ENCODE measurements around the gene PTCHD1.

PTCHD1 gene

GRCh38 chrX:23334848-23335599 is at the start of gene PTCHD1:
Gene PTCHD1, plus strand, starts transcription at chrX:23334849. Its CDS starts 27 bp downstream, at chrX:23334876.
- DNase-seq (ENCODE audit: low read depth) = no peak

- DNase-seq (ENCODE audit: low read depth) = no peak
Observed at GRCh38 chrX:23286731-23287130, 47.9 kb upstream of the PTCHD1 start.

GRCh38 chrX:23287191-23287725 is 47.4 kb upstream of the PTCHD1 start:
- no peak for DNase-seq (ENCODE audit: low read depth)

DNA sequence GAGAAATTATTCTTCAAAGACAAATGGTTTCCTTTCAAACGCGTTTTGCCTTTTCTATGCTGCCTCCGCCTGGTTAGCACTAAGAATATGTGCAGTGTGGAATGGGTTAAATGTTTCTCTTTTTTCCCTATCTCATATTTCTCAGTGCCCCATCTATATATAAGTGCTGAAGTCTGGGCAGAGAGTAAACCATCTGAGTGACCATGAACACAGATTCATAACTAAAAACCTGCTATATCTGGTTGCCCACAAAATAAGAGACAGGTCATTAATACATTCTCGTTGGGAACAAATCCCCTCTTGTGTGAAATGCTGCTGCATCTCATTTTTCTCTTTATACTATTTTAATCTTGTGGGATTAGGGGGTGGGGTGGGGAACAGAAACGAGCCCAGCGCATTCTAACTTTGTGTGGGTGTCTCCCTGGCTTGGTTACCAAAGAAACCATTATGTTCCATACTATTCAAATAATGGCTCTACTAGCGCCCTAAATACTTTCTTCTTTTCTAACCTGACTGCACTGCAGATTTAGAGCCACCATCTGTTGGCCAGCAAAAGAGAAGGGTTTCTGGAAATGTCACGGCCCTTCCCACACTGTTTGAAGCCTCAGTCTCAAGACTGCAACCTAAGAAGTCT is 42.2 kb upstream of the PTCHD1 start:
- DNase-seq (ENCODE audit: low read depth) = no peak

- DNase-seq (ENCODE audit: low read depth) = no peak
Observed at GRCh38 chrX:23292988-23293651, 41.5 kb upstream of the PTCHD1 start.

DNA sequence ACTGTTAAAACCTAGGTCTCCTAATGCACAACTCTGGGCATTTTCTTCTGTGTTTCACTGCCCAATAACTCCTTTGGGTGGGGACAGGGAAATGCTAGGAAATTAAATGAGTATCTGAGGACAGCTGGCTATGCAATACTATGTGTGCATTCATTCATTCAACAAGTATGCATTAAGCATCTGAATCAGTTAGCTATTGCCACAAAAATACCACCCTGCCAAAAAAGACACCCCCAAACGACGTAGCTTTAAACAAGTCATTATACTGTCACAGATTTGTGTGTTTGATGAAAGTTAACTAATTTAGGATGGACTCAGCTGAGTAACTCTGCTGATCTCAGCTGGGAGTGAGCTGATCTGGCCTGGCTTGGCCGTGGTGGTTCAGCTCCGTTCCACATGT is 29.8 kb upstream of the PTCHD1 start:
- no peak for DNase-seq (ENCODE audit: low read depth)

GRCh38 chrX:23311731-23312130 is 22.9 kb upstream of the PTCHD1 start:
- DNase-seq (ENCODE audit: low read depth) = no peak

DNA sequence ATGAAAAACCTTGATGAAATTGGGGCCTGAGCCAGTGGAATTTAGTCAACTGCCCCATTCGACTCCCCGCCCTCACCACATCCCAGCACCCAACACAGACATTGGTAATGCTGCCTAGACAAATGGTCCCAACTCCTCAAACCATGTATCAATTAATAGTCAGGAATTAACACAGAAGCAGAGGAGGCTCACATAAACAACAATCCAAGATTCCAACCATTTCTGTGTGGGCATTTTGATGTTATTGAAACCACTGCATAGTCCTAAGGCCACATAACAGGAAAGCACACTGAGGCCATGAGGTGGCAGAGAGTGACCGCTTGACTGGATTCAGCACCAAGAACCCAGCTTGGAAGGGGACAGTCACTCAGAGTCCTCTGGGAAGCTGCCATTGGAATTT is 22.5 kb upstream of the PTCHD1 start:
- DNase-seq (ENCODE audit: low read depth) = no peak

- no peak for DNase-seq (ENCODE audit: low read depth)
Observed at GRCh38 chrX:23317799-23318724, 16.6 kb upstream of the PTCHD1 start.

DNA sequence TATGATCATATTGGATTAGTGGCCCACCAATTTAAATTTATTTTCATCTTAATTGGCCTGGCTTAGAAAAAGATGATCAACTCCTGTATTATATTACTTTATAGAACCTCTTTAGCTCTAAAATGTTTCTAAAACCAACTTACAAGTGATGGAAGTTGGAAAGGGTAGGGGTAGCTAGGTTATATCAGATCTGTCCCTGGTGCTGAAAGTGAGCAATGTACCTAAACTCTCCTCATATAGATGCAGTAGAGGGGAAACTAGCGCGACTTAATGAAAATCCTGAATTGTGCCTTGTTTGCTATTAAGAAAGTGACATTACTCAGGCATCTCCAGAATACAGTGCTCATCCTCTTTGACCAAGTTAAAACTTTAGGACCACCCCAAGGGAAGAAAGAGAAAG is 7.5 kb upstream of the PTCHD1 start:
- no peak for DNase-seq (ENCODE audit: low read depth)

GRCh38 chrX:23331701-23332100 is 2.9 kb upstream of the PTCHD1 start:
- no peak for DNase-seq (ENCODE audit: low read depth)

DNA sequence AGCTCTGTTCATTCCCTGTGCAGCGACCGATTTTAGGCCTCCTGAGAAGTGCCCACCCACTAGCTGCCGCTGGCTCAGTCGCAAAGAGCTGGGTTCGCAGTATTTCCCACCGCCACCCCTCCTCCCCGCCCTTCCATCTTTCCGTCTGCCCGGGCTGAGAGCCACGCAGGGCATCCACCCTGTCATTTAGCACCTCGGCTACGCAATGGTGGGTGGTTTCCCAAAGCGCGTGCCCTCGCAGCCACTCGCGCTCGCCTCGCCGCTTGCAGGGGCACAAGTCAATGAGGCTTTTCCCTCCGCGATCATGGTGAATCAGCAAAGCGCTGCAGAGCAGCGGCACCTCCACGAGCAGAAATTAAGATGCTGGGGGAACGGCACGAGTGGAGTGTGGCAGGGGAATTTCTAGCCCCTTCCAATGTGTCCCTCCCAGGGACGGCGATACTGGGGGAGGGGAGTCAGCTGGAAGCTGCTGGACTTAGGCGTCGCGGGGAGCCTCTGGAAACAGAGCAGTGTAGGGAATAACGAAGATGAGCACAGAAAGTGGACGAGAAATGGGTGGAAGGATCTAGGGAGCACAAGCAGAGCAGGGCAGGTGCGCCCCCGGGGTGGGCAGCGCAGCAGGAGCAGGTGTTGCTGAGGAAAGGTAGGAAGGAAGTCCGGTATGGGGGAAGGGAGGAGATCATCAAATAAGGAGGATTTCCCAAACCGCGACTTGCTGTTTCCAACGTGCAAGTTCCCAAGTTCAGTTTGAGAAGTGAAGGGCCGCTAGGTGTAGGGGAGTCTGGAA is 2.4 kb upstream of the PTCHD1 start:
- DNase-seq (ENCODE audit: low read depth) = no peak

- DNase-seq (ENCODE audit: low read depth) = no peak
Observed at GRCh38 chrX:23332888-23333821, 1.5 kb upstream of the PTCHD1 start.

DNA sequence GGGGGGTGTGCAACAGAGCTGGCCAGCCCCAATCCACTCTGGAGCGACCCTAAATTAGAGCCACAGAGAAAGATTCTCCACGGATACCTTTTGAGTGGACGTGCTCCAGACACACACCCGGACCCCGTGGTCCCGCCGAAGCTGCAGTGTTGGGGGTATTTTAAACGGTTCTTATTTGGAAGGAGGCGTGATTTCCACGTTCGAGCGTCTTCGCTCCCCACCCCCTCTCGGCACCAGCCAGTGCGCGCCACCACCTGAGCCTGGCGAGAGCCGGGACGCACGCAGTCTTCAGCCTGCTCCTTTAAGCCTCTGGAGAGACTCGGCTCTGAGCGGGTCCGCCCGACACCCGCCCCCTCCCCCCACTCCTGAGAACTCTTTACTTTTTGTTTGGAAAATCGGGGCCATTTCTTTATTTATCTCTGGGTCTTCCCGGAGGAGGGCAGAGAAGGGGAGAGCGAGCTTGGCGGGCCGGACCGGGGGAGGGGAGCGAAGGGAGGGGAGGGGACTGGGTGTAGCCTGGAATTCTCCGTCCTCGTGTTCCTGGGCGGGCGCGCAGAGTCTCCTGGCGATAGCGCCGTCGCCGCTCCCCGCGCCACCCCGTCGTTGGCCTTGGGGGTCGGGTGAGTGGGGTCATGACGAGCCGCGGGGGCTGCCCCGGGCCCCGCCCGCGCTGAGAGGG is 668 bp upstream of the PTCHD1 start:
- DNase-seq (ENCODE audit: low read depth) = no peak

DNA sequence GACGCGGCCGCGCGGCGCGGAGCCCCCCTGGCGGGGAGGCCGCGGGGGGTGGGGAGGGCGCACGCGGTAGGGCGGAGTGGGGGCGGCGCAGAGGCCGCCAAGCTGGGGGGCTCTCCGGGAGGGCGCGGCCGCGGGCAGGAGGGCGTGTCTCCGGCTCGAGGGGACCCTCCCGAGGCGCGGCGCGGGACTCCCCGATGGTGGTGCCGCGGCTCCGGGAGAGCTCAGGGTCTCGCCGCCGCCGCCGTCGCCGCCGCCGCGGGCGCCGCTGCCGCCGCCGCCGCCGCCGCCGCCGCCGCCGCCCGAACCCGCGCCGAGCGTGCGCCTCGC is 165 bp upstream of the PTCHD1 start:
- DNase-seq (ENCODE audit: low read depth) = no peak

DNA sequence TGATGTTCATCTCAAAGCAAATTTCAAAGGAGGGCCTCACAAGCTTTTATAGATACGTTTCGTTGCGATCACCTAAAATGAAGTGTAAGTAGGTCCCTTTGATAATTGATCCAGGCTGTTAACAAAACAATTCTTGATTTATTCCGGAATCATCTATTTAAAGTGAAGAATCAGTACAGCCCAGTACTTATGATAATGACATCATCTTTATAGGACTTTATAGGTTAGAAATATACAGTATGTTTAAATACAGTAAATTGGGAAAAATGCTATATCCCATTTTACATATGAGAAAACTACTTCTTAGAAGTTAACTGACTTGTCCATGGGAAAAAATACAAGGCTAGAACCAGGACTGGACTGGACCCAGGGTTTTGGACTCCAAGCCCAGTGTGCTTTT is 3.7 kb downstream of the PTCHD1 start:
- DNase-seq (ENCODE audit: low read depth) = no peak

GRCh38 chrX:23341452-23341851 is 6.8 kb downstream of the PTCHD1 start:
- DNase-seq (ENCODE audit: low read depth) = no peak

DNA sequence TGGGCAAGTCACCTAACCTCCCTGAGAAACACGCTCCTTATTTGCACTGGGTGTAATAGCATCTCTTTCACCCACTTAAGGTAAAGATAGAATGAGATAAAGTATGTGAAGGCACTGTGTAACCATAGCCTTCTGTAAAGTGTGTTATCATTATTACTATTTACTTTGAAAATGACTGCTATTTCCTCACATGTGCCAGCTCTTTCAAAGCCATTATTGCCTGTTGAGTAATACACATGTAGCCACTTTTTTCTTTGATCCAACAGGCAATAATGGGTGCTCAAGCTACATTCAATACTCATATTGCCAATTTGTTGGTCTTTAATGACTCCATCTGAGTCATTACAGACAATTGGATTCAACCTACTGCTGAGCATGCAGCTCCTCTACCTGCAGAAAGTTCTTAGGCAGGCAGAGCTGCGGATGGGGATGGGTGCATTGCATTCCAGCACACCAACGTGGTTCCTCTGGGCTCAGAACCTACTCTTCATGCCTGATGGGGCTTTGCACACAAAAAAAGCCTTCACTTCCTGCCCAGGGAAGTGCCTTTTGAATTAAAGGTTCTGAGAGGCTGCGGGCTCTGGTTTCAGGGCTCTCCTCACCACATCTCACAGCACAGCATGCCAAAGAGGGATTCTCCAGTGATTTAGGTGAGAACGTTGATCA is 9.7 kb downstream of the PTCHD1 start:
- DNase-seq (ENCODE audit: low read depth) = no peak

GRCh38 chrX:23344904-23345271 is 10.2 kb downstream of the PTCHD1 start:
- DNase-seq (ENCODE audit: low read depth) = no peak

Measured in HS-27A (cell line).